GM21529 (cell line): ENCODE results near the gene TMEM267.
"Not testable (repeated sequence)": the region's sequence is repeated elsewhere in the genome, so short reads cannot be mapped to it uniquely, and the experiment has no call there.

Experiments
- ATAC-seq: cut with Tn5 transposase; IDR thresholded peaks from one replicate; pipeline ENCODE4 v1.9.1; 2021; ENCODE audit not compliant: unreplicated experiment

The TMEM267 gene

GRCh38 chr5:43461066-43461465 is 22.6 kb downstream of the TMEM267 start:
- ATAC-seq: no peak

- no peak for ATAC-seq
Observed at GRCh38 chr5:43456556-43456955, 27.1 kb downstream of the TMEM267 start.

- not testable (repeated sequence) for ATAC-seq
Observed at GRCh38 chr5:43441575-43441974, 42.1 kb downstream of the TMEM267 start.

DNA sequence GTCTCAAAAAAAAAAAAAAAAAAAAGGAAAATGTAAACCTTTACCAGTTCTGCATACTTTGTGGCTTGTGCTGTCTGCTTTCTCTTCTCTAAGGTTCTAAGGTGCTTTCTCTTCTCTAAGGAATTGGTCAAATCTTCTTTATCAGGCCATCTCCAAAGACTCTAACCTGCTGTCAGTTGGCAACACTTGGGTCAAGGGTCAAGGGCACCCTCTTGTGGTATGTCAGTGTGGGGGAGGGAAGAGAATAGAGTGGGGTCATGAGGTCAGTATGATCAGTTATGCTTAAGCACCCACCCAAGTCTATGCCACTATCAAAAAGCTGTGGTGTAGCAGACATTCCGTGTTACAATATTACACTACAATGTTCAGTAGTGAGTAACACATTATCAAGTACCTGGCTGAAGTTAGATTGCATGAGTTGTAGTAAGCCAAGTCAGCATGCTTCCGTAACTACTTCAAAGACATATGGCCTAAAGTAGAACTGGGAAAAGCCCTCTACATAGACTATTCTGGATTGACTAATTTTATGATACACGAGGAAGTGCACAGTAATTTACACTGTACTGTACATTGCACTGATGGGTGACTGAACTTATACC is 46.5 kb downstream of the TMEM267 start:
- ATAC-seq: no peak

GRCh38 chr5:43433382-43433781 is 50.3 kb downstream of the TMEM267 start:
- no peak for ATAC-seq

- ATAC-seq: no peak
Observed at GRCh38 chr5:43432486-43433375, 50.9 kb downstream of the TMEM267 start.

DNA sequence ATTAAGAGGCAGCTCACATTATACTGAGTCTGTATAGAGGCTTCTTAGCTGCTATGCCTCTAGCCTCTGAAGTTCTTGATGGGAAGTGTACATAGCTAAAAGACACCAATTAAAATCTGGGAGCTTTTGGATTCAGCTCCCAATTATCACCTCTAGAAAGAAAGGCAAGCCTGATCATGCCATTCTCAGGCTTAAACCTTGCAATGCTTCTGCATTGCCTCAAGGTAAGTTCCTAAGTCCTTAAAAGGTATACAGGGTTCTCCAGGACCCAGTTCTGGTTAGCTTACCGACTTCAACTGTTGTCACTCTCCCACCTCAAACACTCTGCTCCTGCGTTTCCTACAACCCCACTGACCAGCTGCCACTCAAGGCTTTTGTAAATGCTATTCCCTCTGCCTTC is 54.0 kb downstream of the TMEM267 start:
- ATAC-seq: no peak

- no peak for ATAC-seq
Observed at GRCh38 chr5:43429016-43429415, 54.6 kb downstream of the TMEM267 start.

- ATAC-seq: no peak
Observed at GRCh38 chr5:43427306-43427705, 56.4 kb downstream of the TMEM267 start.

GRCh38 chr5:43425983-43426382 is 57.7 kb downstream of the TMEM267 start:
- ATAC-seq: no peak

DNA sequence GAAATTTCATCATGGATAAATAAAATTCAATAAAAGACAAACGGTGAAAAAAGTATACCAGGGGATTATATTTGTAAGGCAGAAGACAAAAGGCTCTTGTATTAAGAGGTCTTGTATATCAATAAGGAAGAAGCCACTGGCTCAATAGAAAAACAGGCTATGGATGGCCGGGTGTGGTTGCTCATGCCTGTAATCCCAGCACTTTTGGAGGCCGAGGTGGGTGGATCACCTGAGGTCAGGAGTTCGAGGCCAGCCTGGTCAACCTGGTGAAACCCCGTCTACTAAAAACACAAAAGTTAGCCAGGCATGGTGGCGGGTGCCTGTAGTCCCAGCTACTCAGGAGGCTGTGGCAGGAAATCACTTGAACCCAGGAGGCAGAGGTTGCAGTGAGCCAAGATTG is 60.6 kb downstream of the TMEM267 start:
- ATAC-seq: not testable (repeated sequence)

DNA sequence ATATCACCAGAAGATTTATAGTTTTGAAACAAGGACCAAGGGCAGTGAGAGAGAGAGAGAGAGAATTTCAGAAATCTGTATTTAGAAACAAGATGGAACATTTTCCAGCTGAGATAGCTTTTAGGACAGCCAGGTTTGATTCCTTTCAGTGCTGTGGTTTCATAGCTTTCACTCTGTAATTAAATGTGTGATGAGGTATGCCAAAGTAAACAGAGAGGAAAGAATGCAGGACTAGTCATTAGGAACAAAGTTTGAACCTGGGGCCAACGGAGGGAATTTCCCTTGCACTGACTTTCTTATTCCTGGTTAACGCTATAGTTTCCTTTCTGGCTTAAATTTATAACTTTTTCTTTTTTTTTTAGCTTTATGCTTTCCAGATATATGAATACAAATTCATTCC is 61.5 kb downstream of the TMEM267 start:
- no peak for ATAC-seq

DNA sequence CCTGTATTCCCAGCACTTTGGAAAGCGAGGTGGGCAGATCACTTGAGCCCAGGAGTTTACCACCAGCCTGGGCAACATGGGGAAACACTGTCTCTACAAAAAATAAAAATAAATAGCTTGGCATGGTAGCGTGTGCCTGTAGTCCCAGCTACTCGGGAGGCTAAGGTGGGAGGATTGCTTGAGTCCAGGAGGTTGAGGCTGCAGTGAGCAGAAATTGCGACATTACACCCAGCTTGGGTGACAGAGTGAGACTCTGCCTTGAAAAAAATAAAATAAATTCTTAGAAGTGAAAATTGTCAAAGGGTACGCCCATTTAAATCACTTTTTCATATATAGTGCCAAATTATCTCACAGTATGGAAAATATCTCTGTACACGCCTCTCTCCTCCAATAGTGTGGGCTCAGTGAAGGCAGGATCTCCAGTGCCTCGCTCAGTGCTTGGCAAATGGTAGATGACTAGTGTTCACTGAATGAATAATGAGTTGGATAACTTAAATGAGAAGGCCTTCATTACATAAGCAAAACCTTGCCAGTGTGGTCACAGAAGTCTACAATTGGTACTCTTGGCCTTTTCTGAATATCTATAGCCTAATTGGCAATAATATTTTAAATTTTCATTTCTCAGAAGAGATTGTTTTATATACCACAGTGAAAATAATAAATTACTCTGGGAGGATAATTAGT is 62.1 kb downstream of the TMEM267 start:
- ATAC-seq: no peak

- ATAC-seq: no peak
Observed at GRCh38 chr5:43420241-43420640, 63.4 kb downstream of the TMEM267 start.

DNA sequence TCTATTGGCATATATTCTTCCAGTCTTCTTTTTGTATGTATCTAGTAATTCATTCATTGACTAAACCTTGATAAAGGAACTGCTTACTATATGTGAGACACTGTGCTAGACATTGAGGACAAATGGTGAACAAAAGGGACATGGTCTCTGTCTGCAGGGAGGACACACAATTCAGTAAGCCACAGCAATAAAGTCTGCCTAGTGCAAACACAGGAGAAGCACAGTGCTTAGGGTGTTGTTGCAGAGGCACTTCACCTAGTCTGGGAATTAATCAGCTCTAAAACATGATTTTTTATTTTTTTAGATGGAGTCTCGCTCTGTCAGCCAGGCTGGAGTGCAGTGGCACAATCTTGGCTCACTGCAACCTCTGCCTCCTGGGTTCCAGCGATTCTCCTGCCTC is 65.1 kb downstream of the TMEM267 start:
- no peak for ATAC-seq

DNA sequence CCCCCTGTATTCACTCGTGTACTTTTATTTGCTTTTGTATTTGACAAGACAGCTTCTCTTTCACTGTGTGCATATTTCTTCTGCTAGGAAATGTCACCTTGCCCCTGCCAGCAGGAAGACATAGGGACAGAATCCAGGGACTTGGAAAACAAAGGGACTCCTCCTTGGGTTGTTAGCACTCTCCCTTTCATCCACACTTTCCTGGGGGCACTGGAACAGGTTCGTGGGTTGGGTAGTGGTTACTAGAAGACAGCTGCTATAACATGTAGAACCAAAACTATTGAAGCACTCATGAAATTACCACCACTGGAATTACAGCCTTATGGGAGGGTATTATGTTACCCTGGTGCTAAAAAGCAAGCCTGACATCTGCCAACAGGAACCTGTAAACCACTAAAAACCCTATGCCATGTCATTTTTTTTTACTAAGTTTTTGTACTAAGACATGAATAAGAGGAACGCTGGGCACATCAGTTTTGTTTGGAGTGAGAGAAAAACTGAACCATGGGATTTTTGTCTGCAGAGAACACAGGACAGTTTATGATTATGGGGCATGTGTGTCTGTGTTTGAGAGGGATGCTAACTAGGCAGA is 66.8 kb downstream of the TMEM267 start:
- ATAC-seq: no peak

DNA sequence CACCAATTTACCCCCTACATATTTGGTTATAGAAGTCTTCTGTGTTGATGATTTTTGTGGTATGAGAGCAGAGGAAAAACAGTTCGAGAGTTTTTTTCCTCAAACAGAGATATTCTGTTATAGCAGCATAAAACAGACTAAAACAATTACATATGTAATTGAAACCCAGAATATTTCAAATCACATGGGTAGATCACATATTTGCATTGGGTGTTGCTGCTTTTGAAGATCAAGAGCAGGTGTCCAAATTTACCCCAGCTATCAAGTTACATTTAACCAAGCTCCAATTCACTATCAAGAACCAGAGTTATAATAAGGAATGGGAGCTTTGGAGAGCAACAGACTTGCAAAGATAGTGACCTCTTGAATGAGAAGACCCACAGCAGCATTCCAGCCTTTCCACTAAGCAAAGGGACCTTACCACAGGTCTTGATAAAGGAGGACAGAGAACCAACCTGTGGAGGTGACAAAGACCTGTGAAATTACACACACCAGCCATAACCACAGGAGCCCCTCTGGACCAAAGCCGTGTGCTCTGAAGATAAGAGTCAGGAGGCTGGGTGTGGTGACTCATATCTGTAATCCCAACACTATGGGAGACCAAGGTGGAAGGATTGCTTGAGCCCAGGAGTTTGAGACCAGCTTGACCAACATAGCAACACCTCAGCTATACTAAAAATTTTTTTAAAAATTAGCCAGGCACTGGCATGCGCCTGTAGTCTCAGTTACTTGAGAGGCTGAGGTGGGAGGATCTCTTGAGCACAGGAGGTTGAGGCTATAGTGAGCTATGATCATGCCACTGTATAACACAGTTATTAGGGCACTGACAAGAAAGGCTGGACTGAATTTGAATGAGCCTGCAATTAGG is 67.5 kb downstream of the TMEM267 start:
- ATAC-seq: no peak

DNA sequence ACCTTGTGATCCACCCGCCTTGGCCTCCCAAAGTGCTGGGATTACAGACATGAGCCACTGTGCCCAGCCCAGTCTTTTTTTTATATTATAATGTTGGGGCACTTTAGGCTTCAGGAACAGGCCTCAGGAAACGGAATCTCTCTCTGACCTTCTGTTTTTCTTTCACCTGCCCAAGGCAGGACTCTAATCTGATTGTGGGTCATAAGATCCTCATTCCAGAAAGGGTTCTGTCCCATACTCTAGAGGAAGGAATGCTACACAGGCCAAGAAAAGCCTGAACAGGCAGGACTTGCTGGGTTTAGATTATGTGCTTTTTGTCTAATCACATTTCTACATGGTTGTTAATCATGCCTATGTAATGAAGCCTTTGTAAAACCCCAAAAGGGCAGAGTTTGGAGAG is 69.7 kb downstream of the TMEM267 start:
- ATAC-seq: no peak

DNA sequence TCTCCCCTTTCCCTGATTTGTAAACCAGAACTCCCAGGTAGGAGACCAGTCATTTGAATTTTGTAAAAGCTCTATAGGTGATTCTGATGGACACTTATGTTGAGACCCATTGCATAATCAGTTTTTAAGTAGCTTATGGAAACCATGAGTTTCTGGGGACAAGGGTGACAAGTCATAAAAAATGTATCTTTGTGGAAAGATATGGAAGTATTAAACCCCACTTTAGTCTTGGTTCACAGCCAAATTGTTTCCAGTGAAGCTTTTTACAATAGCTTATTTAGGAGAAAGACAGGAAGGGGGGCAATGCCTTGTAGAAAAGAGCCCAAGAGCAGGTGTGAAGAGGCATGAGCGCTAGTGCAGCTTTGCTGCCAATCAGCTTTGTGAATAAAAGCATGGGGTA is 71.0 kb downstream of the TMEM267 start:
- no peak for ATAC-seq

GRCh38 chr5:43412156-43412555 is 71.5 kb downstream of the TMEM267 start, which contains the start of gene CCL28:
CCL28 (minus strand) TSS chr5:43412391; CDS start chr5:43412316, 75 bp downstream.
- ATAC-seq: no peak

GRCh38 chr5:43411495-43411894 is 72.2 kb downstream of the TMEM267 start:
- ATAC-seq: no peak
